Colonic mucosa (tissue), 4 donors: ENCODE data around the gene SOD3. TPM values are rescaled to one million over a fixed set of nuclear protein-coding genes. Genes with fewer than 3 reads are reported as not detected.

Source experiments
- DNase-seq: peaks from one replicate; pipeline ENCODE4 v3.0.0-alpha.2; 2020
- H3K27ac ChIP-seq: fragments of 200-600 bp; one replicate; pipeline ENCODE4 v1.8.0; 2021
- H3K27me3 ChIP-seq: fragments of 200-600 bp; one replicate; pipeline ENCODE4 v1.8.0; 2021
- H3K36me3 ChIP-seq: fragments of 200-600 bp; one replicate; pipeline ENCODE4 v1.8.0; 2021
- H3K4me1 ChIP-seq: fragments of 200-600 bp; one replicate; pipeline ENCODE4 v1.8.0; 2021; ENCODE audit warnings: mild to moderate bottlenecking
- H3K4me3 ChIP-seq: fragments of 200-600 bp; one replicate; pipeline ENCODE4 v1.8.0; 2021
- H3K9ac ChIP-seq, 2 donors: one replicate each; pipeline ENCODE4 v1.7.0; 2013; ENCODE audit warnings: control low read depth in 2 of 2, low read depth in 2 of 2, low read length in 2 of 2
- H3K9me3 ChIP-seq: fragments of 200-600 bp; one replicate; pipeline ENCODE4 v1.8.0; 2021
- CTCF ChIP-seq: fragments of 200-600 bp; IDR thresholded peaks from one replicate; pipeline ENCODE4 v1.8.0; 2022; ENCODE audit warnings: antibody characterized with exemption, mild to moderate bottlenecking
- intact Hi-C: fragments of 100-400 bp; cut with DNase I; formaldehyde crosslinking; loops from one replicate; pipeline ENCODE4 v1.14.1; 2022
- total RNA-seq, 2 donors: library from RNA; stranded (reverse); fragmentation: NEBNext Ultra II Directional in 1 of 2; extraction: Animal tissue kit (Norgen Biotek cat#: 25700) in 1 of 2; gene quantifications; one replicate each; pipeline ENCODE4 v1.2.1, GENCODE V29; 2021
- donor health status: healthy.
- donor health status: DM: no; HTN: no; CAD: no.
- donor health status: DM: no; HTN: no; CAD: no.

SOD3 gene
- total RNA-seq, 2 donors from 2014 or later = 22.3 to 35.8 TPM

- H3K4me1 ChIP-seq = peaks cover 3% of the 10 kb centered on the region
- no peak for DNase-seq
- peak overlapping the region; percentile 74 for H3K27ac ChIP-seq
- H3K9ac ChIP-seq = no peak overlapping the region
- intact Hi-C loops = loop anchor here (5.0 kb wide), 1 partner anchor 57 kb away; no protein-coding TSS in a partner anchor
- no peaks in the 10 kb centered on the region for H3K27me3 ChIP-seq
- no peak for TF ChIP-seq CTCF
- H3K4me3 ChIP-seq = no peak overlapping the region
- no peaks in the 10 kb centered on the region for H3K36me3 ChIP-seq
- H3K9me3 ChIP-seq = no peaks in the 10 kb centered on the region
Measured at GRCh38 chr4:24794051-24794450, 1.3 kb upstream of the SOD3 start.

- no peak overlapping the region for H3K4me3 ChIP-seq
- H3K36me3 ChIP-seq = no peaks in the 10 kb centered on the region
- no peak for DNase-seq
- intact Hi-C loops = loop anchor here (5.0 kb wide), 1 partner anchor 57 kb away; no protein-coding TSS in a partner anchor
- H3K9me3 ChIP-seq = no peaks in the 10 kb centered on the region
- peak overlapping the region; percentile 74 for H3K27ac ChIP-seq
- H3K27me3 ChIP-seq = peaks cover 2% of the 10 kb centered on the region
- no peak overlapping the region for H3K9ac ChIP-seq
- H3K4me1 ChIP-seq = peaks cover 3% of the 10 kb centered on the region
- no peak for TF ChIP-seq CTCF
Measured at GRCh38 chr4:24794480-24794879, 893 bp upstream of the SOD3 start.

- H3K27ac ChIP-seq = peak overlapping the region; percentile 74
- no peaks in the 10 kb centered on the region for H3K36me3 ChIP-seq
- H3K9me3 ChIP-seq = no peaks in the 10 kb centered on the region
- intact Hi-C loops = loop anchor here (5.0 kb wide), 1 partner anchor 116 kb away; the partner anchor contains the start of gene CCDC149
- H3K4me1 ChIP-seq = peaks cover 3% of the 10 kb centered on the region
- peak overlapping the region; percentile 31 for H3K4me3 ChIP-seq
- DNase-seq = no peak
- H3K9ac ChIP-seq = peak overlapping the region; percentile 28 to 38
- peaks cover 4% of the 10 kb centered on the region for H3K27me3 ChIP-seq
- no peak for TF ChIP-seq CTCF
Measured at GRCh38 chr4:24795666-24796381, 451 bp downstream of the SOD3 start.

GRCh38 chr4:24796620-24797019, 1.2 kb downstream of the SOD3 start:
- no peaks in the 10 kb centered on the region for H3K9me3 ChIP-seq
- H3K36me3 ChIP-seq = no peaks in the 10 kb centered on the region
- intact Hi-C loops = loop anchor here (5.0 kb wide), 1 partner anchor 116 kb away; the partner anchor contains the start of gene CCDC149
- peaks cover 3% of the 10 kb centered on the region for H3K4me1 ChIP-seq
- no peak overlapping the region for H3K9ac ChIP-seq
- H3K4me3 ChIP-seq = no peak overlapping the region
- H3K27me3 ChIP-seq = peaks cover 4% of the 10 kb centered on the region
- no peak overlapping the region for H3K27ac ChIP-seq
- no peak for TF ChIP-seq CTCF
- no peak for DNase-seq

GRCh38 chr4:24798036-24798610, 2.8 kb downstream of the SOD3 start:
- H3K27me3 ChIP-seq = peaks cover 4% of the 10 kb centered on the region
- DNase-seq = peak; percentile 10
- no peak overlapping the region for H3K27ac ChIP-seq
- H3K9me3 ChIP-seq = no peaks in the 10 kb centered on the region
- H3K4me1 ChIP-seq = peaks cover 3% of the 10 kb centered on the region
- intact Hi-C loops = loop anchor here (5.0 kb wide), 1 partner anchor 114 kb away; the partner anchor contains the start of gene CCDC149
- no peaks in the 10 kb centered on the region for H3K36me3 ChIP-seq
- no peak overlapping the region for H3K9ac ChIP-seq
- no peak overlapping the region for H3K4me3 ChIP-seq
- no peak for TF ChIP-seq CTCF
